NCI-H524 (cell line): ENCODE data around the gene RPS13.
A peak's percentile ranks its signal among the peaks of the same experiment; 100 is the strongest.
"Not testable (repeated sequence)": the region's sequence is repeated elsewhere in the genome, so short reads cannot be mapped to it uniquely, and the experiment has no call there.

Experiments
- DNase-seq, 2 experiments: peaks; one replicate each; lab custom pipeline; 2025; lab: John Stamatoyannopoulos, UW

RPS13 gene

DNA sequence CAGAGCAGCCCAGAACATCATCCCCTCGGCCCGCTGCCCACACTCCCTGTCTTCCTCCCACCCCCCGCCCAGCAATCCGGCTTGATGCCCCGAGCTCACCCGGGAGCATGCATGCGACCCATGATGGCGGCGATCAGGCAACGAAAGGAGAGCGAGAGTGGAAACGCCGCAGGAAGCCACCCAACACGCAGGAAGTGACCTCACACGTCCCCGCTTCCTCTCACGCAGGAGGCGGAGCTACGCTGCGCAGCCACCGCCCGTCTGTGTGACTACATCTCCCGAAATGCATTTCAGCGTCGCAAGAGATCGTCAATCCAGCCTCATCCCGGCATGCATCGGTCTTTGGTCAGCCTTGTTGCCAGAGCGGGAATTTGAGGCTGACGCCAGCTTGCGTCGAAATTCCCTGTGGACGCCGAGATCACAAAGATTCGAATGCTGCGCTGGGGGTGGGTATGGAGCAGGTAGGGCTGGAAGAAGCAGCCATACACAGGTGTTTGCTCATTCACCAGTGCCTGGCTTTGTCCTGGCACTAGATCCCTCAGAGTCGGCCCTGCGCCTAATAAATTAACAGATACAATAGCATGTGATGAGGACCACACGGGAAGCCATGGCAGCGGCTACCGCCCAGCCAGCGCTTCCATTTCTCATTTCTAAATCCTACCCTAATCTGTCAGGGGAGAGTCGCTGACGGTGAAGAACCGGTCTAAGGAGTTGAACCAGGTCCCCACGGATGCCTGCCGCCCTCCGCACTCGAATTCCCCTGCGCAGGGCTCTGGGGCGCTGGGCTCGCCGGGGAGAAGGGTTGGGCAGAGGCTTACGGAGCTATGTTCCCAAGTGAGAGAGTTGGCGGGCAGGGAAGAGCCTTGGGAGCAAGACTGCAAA, at the start of gene RPS13:
Gene RPS13, minus strand, starts transcription at position 148 of the 882 bp plus-strand sequence. Its CDS starts 26 bp downstream, at position 122.
- DNase-seq, result peak; percentile 96 to 98

DNA sequence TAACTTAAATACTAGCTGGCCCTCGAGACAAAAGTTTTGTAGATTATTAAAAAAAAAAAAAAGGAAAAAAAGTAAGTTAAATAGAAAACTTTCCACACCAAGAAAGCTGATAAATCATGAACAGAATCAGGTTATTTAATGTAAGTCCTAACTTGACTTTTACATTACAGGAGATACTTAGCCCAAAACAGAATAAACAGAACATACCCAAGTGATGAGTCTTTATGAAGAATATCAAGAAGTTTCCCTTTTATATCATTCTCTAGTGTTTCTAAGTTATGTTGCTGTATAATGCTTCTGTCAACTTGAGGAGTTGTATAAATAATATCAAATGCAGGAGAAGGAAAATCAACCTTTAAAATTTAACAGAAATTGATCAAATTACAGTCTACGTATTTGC, 44.5 kb upstream of the RPS13 start:
- no peak for DNase-seq

DNA sequence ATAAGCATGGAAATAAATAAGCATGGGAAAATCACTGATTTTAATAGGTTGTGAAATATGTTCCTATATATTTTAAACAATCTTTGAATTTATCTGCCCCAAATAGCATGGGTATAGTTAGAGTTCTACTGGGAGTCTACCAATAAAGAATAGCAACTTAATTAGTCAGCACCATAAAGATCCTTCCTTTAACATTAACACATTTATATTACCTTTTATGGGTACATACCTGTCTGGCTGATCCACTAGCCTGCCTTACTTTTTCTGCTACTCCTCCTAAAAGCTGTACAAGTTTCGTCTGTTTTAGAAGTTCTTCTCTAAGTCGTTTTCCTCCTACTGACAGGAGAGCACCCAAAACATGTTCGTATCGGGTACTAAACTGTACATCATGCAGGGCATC, 39.8 kb upstream of the RPS13 start:
- DNase-seq, result no peak

DNA sequence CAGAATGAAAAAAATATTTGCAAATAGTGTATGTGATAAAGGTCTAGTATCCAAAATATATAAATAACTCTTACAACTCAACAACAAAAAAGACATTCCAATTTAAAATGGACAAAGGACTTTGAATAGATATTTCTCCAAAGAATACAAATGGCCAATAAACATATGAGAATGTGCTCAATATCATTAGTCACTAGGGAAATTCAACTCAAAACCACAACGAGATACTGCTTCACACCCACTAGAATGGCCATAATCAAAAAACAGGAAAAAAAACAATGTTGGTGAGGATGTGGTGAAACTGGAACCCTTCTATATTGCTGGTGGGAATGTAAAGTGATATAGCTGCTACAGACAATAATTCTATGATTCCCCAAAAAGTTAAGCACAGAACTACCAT, 38.6 kb upstream of the RPS13 start:
- no peak for DNase-seq

DNA sequence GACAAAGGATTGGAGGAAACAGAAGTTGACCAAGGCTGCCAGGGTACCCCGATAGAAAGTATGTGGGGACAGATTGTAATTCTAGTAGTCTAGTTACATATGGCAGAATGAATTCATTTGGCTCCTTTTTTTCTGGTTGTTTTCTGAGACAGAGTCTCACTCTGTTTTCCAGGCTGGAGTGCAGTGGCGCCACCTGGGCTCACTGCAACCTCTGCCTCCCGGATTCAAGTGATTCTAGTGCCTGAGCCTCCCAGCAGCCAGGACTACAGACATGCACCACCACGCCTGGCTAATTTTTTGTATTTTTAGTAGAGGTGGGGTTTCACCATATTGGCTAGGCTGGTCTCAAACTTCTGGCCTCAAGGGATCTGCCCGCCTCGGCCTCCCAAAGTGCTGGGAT, 30.3 kb upstream of the RPS13 start:
- peak in 1 of 2 experiments; percentile 4 for DNase-seq

DNA sequence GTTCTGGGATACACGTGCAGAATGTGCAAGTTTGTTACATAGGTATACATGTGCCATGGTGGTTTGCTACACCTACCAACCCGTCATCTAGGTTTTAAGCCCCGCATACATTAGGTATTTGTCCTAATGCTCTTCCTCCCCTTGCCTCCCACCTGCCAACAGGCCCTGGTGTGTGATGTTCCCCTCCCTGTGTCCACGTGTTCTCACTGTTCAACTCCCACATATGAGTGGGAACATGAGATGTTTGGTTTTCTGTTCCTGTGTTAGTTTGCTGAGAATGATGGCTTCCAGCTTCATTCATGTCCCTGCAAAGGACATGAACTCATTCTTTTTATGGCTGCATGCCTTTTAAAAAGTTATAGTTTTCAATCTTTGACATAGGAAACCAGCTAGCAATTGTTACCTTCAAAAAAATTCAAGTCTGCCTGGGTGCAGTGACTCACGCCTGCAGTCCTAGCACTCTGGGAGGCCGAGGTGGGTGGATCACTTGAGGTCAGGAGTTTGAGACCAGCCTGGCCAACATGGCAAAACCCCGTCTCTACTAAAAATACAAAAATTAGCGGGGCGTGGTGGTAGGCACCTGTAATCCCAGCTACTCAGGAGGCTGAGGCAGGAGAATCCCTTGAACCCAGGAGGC, 28.1 kb upstream of the RPS13 start:
- not testable (repeated sequence) for DNase-seq

DNA sequence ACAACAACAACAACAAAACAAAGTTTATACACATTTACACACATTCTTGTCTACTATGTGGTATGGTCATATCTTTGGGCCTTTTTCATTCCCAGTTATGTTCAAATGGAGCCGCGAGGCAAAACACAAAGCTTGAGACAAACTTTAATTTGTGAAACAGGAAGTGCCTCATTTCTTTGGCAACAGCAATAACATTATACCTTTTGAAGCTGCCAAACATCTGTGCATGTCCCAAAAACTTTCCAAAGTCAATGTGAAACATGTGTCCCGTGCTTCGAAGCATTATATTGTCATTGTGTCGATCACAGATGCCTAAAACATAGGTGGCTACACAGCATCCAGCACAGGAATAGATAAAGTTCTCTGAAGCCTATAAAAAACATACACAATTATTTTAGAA, 25.0 kb upstream of the RPS13 start:
- DNase-seq, result no peak

DNA sequence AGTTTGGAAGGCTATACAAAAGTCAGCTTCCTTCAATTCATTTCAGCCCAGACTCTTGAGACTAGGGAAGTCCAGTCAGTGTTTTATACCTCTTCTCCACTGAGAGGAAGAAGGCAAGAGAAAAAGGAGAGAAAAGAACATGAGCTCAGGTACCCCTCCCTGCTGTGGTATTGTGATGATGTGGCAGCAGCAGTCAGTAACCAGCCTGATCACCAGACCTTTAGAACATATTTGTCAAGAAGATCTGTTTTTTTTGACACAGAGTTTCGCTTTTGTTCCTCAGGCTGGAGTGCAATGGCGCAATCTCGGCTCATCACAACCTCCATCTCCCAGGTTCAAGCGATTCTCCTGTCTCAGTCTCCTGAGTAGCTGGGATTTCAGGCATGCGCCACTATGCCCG, 21.2 kb upstream of the RPS13 start:
- no peak for DNase-seq

DNA sequence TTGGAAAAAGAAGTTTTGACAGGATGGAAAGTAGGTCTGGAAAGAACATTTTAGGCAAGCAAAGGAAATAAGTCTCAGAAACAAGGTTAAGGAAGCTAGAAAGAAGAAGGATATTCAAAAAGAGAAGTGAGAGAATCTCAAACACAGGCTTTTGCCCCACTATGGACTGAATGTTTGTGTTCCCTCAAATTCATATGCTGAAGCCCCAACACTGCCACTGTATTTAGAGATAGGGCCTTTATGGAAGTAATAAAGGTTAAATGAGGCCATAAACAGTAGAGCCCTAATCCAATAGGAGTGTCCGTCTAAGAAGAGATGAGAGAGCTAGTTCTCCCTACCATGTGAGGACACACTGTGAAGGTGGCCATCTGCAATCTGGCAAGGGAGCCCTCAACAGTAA, 20.6 kb upstream of the RPS13 start:
- no peak for DNase-seq

DNA sequence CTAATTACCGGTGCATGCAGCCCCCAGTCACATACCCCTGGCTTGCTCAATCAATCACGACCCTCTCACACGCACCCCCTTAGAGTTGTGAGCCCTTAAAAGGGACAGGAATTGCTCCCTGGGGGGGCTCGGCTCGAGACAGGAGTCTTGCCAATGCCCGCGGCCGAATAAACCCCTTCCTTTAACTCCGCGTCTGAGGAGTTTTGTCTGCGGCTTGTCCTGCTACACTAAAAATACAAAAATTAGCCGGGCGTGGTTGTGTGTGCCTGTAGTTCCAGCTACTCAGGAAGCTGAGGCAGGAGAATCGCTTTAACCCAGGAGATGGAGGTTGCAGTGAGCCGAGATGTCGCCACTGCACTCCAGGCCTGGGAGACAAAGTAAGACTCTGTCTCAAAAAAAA, 8.5 kb upstream of the RPS13 start:
- not testable (repeated sequence) for DNase-seq

DNA sequence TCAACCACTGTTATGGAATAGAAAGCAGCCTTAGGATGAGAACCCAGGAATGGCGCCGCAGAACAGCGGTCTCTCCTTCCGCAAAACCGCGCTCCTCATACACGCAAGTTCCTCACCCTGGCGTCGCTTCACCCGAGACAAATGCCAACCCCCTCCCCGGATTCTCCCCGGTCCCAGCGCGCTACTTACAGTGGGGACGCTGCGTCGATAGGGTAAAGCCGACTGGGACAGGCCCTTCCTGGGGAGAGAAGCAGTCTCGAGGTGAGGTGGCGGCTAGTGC, 287 bp downstream of the RPS13 start:
- DNase-seq, result no peak

DNA sequence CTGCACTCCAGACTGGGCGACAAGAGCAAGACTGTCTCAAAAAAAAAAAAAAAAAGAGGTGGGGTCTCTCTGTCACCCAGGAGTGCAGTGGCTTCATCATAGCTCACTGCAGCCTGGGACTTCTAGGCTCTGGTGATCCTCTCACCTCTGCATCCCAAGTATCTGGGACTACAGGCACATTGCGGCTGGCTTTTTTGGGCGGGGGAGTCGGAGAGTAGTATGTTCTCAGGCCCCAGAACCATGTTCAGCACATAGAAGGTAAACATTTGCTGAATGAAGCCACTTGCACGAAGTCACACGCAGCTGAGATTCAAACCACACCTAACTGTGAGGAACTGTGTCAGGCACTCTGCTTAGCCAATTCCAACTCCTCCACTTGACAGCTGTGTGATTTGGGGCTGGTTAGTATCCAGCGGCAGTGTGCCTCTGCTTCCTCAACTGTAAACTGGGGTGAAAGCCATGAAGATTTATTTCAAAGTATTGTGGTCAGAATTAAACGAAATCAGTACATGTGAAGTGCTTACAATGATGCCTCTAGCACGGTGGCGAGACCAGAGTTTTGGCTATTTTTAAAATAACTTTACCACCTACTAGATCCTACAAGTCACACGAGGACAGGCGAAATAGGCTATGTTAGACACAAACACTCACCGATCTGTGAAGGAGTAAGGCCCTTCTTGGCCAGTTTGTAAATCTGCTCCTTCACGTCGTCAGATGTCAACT, 789 bp downstream of the RPS13 start:
- no peak for DNase-seq

DNA sequence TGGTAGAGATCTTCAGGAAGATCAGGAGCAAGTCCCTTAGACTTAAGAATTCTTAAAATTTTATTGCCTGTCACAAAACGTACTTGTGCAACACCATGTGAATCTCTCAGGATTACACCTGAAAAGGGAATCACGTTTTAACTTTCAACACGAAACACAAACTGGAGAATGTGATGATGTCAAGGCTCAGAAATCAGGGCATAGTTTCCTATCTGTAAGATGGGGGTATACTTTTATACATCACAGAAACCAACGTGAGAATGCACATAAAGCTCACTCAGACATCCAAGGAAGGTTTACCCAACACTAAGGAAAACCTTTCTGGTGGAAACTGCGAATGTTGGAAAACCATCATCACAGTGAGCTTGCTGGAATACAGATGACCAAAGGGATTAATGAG, 2.0 kb downstream of the RPS13 start:
- no peak for DNase-seq

DNA sequence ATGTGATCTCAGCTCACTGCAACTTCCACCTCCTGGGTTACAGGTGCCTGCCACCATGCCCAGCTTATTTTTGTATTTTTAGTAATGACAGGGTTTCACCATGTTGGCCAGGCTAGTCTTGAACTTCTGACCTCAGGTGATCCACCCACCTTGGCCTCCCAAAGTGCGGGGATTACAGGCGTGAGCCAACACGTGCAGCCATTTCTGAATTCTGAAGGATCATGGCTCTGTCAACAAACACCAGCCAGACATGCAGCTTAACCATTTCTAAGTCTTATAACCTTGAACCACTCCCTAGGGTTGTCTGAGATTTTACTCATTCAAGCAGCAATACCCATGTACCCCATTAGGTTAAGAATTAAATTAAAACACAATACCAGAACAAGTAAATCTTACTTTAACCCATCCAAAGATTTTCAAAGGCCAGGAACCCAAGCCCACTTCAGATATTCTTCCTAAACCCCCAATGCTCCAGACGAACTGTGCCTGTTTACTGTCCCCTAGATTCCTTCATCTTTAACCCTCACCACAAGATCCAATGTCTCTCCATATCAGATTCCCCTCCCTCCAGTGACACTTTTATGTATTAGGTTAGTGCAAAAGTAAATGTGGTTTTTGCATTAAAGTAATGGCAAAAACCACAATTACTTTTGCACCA, 4.0 kb downstream of the RPS13 start:
- no peak for DNase-seq

DNA sequence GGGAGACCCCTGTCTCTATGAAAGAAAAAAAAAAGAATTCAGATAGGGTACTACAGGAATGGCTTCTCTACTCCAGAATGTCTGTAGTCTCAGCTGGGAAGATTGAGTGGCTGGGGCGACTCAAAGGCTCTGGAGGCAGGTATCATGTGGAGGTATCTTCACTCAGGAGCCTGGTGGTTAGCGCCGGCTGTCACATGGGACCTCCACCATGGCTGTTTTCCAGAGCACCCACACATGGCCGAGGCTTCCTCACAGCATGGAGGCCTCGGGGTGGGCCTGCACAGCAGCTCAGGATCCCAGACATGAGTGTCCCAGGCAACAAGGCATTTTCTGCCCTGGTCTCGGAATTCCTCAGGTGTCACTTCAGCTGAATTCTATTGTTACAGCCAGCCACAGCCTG, 10.1 kb downstream of the RPS13 start:
- DNase-seq, result no peak

DNA sequence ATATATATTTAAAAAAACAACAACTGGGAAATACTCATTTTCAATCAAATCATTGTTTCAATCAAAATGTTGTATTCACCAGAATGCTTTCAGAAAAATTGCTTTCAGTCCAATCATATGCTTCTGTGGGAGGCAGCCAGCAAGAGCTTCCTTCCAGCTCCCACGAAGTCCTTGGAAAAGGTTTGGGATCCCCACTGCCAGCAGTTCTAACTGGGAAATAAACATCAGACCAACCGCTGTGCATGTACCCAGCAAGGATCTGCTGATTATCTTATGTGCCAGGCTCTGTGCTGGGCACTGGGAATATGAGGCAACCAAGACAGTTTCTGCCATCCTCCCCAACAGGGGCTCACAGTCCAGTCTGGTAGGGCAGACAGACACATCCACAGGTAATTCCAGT, 10.8 kb downstream of the RPS13 start:
- DNase-seq, result no peak

DNA sequence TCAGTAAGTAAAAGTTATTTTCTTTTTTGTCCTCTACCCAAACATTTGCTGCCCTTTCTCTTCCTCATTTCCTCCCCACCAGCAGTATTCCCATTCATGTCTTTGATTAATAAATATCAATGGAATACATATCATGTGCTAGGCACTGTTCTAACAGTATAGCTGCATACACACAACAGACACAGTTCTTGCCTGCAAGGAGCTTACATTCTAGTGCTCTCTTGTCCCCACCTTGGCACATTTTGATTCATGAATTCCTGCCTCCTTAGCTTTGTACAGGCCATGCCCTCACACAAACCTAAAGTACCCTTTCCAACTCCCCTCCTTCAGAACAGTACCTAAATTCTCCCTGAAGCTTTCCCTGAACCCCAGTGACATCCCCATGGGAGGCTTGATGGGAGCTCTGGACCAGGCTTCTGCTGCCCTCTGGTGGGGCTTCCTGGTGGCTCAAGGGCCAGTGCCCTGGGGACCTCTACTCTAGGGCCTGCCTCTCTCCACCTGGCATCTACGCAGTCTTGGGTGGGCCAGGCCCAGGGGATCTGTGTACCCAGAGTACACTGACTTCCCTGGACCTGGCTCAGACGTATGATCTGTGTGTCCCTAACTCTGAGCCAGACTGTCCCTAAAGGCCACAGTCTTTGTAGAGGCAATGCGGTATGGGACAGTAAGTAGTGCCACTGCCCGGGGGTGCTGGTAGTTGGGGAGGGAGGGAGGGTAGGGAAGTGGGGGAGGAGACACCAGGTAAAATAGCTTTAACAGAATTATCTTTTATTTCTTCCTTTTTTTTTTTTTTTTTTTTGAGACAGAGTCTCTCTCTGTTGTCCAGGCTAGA, 14.1 kb downstream of the RPS13 start:
- peak; percentile 28 to 67 for DNase-seq

DNA sequence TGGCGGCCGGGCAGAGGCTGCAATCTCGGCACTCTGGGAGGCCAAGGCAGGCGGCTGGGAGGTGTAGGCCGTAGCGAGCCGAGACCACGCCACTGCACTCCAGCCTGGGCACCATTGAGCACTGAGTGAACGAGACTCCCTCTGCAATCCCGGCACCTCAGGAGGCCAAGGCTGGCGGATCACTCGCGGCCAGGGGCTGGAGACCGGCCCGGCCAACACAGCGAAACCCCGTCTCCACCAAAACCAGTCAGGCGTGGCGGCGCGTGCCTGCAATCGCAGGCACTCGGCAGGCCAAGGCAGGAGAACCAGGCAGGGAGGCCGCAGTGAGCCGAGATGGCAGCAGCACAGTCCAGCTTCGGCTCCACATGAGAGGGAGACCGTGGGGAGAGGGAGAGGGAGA, 26.3 kb downstream of the RPS13 start:
- DNase-seq, result not testable (repeated sequence)

DNA sequence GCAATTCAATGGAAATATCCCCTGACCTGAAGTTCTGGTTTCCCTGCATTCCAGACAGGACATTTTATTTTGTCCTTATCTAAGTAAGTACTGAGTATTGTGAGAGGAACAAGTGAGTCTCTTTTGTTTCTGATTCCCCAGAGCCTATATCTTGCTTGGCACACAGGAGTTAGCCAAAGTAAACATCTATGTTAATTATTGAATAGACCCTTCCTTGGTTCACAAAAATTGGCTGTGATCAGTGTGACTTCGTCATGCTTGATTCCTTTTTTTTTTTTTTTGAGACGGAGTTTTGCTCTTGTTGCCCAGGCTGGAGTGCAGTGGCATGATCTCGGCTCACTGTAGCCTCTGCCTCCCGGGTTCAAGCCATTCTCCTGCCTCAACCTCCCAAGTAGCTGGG, 29.0 kb downstream of the RPS13 start:
- not testable (repeated sequence) for DNase-seq

DNA sequence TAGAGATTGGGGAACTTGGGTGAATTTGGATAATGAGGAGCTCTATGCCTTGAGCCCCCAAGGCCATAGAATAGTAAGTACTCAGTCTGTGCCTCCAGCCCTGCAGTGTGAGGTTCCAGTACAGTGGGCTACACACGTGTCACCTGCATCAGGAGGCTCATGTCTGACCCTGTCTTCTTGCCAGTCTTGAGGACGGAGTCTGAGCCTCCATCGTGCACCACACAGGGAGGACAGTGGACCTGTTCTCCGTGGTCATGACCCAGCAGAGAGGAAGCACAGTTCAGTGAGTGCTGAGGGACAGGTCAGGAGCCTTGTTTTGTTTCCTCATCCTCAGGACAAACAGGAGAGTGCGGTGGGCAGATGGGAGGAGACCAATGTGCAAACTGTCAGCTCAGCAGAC, 30.8 kb downstream of the RPS13 start:
- no peak for DNase-seq
